ENCODE results near the gene EME1. TPM values are rescaled to one million over a fixed set of nuclear protein-coding genes. Genes with fewer than 3 reads are reported as not detected.

The EME1 gene
- total and polyA plus RNA-seq, 2 donors (not counting 3 experiments of a cell fraction or from before 2014, with no cell fraction given): 5.6 to 9.1 TPM

GRCh38 chr17:50350733-50351132, 22.3 kb upstream of the EME1 start:
- Histone ChIP-seq H3K9me1 (replicated peaks; ENCODE audit: control insufficient read depth, extremely low read depth, insufficient read depth, low read length) (no peaks in the 10 kb centered on the region), H3K27ac (ENCODE audit: insufficient read depth, low read depth, low read length) (no peak overlapping the region), H3K27me3 (ENCODE audit: control insufficient read depth in 2 of 2, insufficient read depth in 2 of 2, low read length in 2 of 2) (no peaks in the 10 kb centered on the region), H3K4me2 (ENCODE audit: insufficient read depth, low read length) (no peak overlapping the region), H3K9me3 (replicated peaks; ENCODE audit: control insufficient read depth, insufficient read depth, low read length) (no peaks in the 10 kb centered on the region), H3K4me3 (replicated peaks in 1 of 3; ENCODE audit: insufficient read depth in 1 of 3, low read depth in 1 of 3, low read length in 3 of 3) (no peak overlapping the region), H3K4me1 (ENCODE audit: control insufficient read depth, extremely low read depth, insufficient read depth, low read length) (peaks cover 24% of the 10 kb centered on the region), H3K9ac (replicated peaks; ENCODE audit: extremely low read depth, insufficient read depth, low read length) (no peak overlapping the region), H3K36me3 (ENCODE audit: control insufficient read depth in 2 of 2, extremely low read depth in 1 of 2, insufficient read depth in 2 of 2, low read length in 2 of 2) (peaks cover 2 to 15% of the 10 kb centered on the region in 2 experiments), H4K20me1 (replicated peaks; ENCODE audit: control insufficient read depth, extremely low read depth, insufficient read depth, low read length) (no peaks in the 10 kb centered on the region), H2AFZ (ENCODE audit: low read depth, low read length) (no peak overlapping the region), H3K79me2 (ENCODE audit: control insufficient read depth, insufficient read depth, low read length) (peaks cover 14% of the 10 kb centered on the region)
- dilution Hi-C loops (cut with MboI; ENCODE audit: extremely low pct_ligation_motif_present, low sequenced_read_pairs) (no loop called here), intact Hi-C loops (cut with micrococcal nuclease) (no loop called here)
- FAIRE-seq: no peak
- BruUV-seq (replicated peaks): no TSS peak
- CTCF ChIA-PET: no interaction called here
- no peak for DNase-seq (ENCODE audit: low read depth, low spot score)
- POLR2A ChIA-PET: no interaction called here
- no peak for TF ChIP-seq MAX (IDR thresholded peaks at IDR 0.05; ENCODE audit: insufficient read depth, insufficient read length)

- H2AFZ ChIP-seq (ENCODE audit: low read depth, low read length): no peak overlapping the region
- H3K9ac ChIP-seq (replicated peaks; ENCODE audit: extremely low read depth, insufficient read depth, low read length): no peak overlapping the region
- H3K79me2 ChIP-seq (ENCODE audit: control insufficient read depth, insufficient read depth, low read length): peaks cover 5% of the 10 kb centered on the region
- H3K27ac ChIP-seq (ENCODE audit: insufficient read depth, low read depth, low read length): no peak overlapping the region
- CTCF ChIA-PET: interaction anchor here (0.7 to 2.0 kb wide), 2 partner anchors 10 to 16 kb away, joined by 3 to 11 read pairs; no protein-coding TSS in a partner anchor
- FAIRE-seq (no peak), DNase-seq (ENCODE audit: low read depth, low spot score) (no peak)
- no peak for TF ChIP-seq POLR2AphosphoS5 (IDR thresholded peaks at IDR 0.05; ENCODE audit: insufficient read depth, low read depth, low read length)
- TF ChIP-seq CTCF (IDR thresholded peaks at IDR 0.05; ENCODE audit: extremely low read depth in 1 of 2, insufficient read depth in 1 of 2, low read depth in 1 of 2, low read length in 2 of 2): no peak
- TF ChIP-seq MAX (IDR thresholded peaks at IDR 0.05; ENCODE audit: insufficient read depth, insufficient read length): no peak
- TF ChIP-seq POLR2A (IDR thresholded peaks at IDR 0.05; ENCODE audit: low read depth, low read length): no peak
- no peak for TF ChIP-seq MYC (IDR thresholded peaks at IDR 0.05; ENCODE audit: low read depth, low read length)
- TF ChIP-seq GATA2 (IDR thresholded peaks at IDR 0.05; ENCODE audit: insufficient read depth, insufficient read length, low read depth, low read length): no peak
- TF ChIP-seq FOS (IDR thresholded peaks at IDR 0.05; ENCODE audit: borderline replicate concordance, insufficient read depth, low read length): no peak
- TF ChIP-seq EZH2 (IDR thresholded peaks at IDR 0.05; ENCODE audit: borderline replicate concordance, low read depth, low read length, severe bottlenecking): no peak
- TF ChIP-seq JUN (IDR thresholded peaks at IDR 0.05; ENCODE audit: borderline replicate concordance, insufficient read depth, insufficient read length, low read depth): no peak
- peaks cover 17% of the 10 kb centered on the region for H3K4me1 ChIP-seq (ENCODE audit: control insufficient read depth, extremely low read depth, insufficient read depth, low read length)
- POLR2A ChIA-PET: no interaction called here
- H3K9me1 ChIP-seq (replicated peaks; ENCODE audit: control insufficient read depth, extremely low read depth, insufficient read depth, low read length): no peaks in the 10 kb centered on the region
- dilution Hi-C loops (cut with MboI; ENCODE audit: extremely low pct_ligation_motif_present, low sequenced_read_pairs): no loop called here
- no peaks in the 10 kb centered on the region for H3K9me3 ChIP-seq (replicated peaks; ENCODE audit: control insufficient read depth, insufficient read depth, low read length)
- no peak overlapping the region for H3K4me3 ChIP-seq (replicated peaks in 1 of 3; ENCODE audit: insufficient read depth in 1 of 3, low read depth in 1 of 3, low read length in 3 of 3)
- no peaks in the 10 kb centered on the region for H3K27me3 ChIP-seq (ENCODE audit: control insufficient read depth in 2 of 2, insufficient read depth in 2 of 2, low read length in 2 of 2)
- no peak overlapping the region for H3K4me2 ChIP-seq (ENCODE audit: insufficient read depth, low read length)
- H3K36me3 ChIP-seq (ENCODE audit: control insufficient read depth in 2 of 2, extremely low read depth in 1 of 2, insufficient read depth in 2 of 2, low read length in 2 of 2): peaks cover 3 to 28% of the 10 kb centered on the region in 2 experiments
- BruUV-seq (replicated peaks): no TSS peak
- intact Hi-C loops (cut with micrococcal nuclease): no loop called here
- no peaks in the 10 kb centered on the region for H4K20me1 ChIP-seq (replicated peaks; ENCODE audit: control insufficient read depth, extremely low read depth, insufficient read depth, low read length)
These were observed 20.8 kb upstream of the EME1 start for GRCh38 chr17:50352072-50352692.
